ENCODE measurements around the gene NOTUM.

The NOTUM gene

DNA sequence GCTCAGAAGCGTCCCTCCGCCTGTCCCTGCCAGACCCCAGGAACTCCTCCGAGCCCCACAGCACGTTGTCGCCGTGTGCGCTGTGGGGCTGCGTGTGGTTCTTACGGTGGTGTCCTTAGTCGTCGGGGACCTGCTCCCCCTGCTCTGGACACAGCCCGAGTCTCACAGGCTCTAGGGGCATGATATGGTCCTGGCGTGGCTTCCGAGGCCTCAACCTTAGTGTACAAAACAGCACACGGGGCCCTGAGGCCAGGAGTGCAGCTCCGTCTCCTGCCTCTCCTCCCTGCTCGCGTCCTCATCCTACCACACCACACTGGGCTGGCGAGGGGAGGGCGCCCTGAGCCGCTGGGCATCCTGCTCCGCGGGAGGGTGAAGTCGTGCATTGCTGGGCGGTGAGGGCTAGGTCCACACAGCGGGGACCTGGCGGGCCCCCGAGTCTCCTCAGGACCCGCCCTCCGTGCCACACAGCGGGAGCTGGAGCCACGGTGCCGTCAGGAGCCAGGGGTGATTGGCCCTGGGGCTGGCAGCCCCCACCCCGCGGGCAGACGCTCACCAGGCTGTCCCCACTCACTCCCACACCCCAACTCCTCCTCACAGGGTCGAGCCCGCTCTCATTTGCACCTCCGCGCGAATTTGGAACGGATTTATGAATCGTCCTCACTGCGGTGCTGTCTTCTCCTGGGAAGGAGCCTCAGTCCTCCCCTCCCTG is 32.3 kb downstream of the NOTUM start:
- peaks cover 23% of the 10 kb centered on the region for H3K36me3 Mint-ChIP-seq (ENCODE audit: insufficient read depth)
- H3K27me3 Mint-ChIP-seq: peaks cover 2 to 45% of the 10 kb centered on the region in 2 donors
- ATAC-seq (replicated peaks): no peak
- H3K4me1 Mint-ChIP-seq (ENCODE audit: low read depth in 2 of 2): peaks cover 9% of the 10 kb centered on the region in 2 donors
- H3K4me3 Mint-ChIP-seq: peak overlapping the region; percentile 52 to 63
- peak overlapping the region in 1 of 2 donors; percentile 87 for H3K27ac Mint-ChIP-seq
- H3K9me3 Mint-ChIP-seq: no peaks in the 10 kb centered on the region
- no peak for DNase-seq

DNA sequence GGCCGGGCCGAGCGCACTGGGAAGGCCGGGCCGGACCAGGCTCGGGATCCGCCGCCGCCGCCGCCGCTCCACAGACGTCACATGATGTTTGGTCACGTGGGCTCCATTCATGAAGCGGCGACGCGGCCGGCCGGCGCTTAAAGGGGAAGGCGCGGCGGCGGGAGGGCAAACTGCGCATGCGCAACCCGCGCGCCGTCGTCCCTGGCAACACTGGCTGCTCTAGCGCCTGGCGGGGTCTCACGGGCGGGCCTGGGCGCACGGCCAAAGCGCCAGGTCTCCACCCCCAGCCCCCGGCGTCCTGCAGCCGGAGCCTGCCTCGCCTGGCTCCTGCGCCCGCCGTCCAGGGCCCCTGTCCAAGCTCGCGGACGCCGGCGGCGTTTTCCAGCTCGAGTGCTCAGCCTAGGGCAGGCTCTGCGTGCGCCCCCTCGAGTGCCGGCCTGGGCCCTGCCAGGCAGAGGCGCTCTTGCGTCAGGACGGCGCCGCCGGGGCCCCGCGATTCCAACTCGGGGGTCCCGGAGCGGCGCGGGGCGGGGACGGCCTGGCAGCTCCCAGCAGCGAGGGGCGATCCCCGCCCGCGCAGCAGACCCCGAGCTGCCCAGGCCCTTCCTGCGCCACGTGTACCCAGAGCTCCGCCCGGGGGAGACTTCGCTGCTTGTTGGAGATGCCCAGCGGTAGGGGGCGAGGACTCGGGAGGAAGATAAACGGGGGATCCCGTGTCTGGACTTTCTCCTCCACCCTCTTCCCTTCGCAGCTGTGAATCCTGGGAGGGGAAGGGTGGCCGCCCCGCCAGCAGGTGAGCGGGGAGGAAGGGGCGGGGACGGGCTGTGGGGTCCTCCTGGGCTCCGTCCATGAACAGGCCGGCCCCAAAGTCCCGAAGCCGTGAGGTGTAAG is 33.1 kb downstream of the NOTUM start, which contains the start of gene MAFG:
Gene MAFG, minus strand, starts transcription at position 83 of the 891 bp plus-strand sequence. CDS start 4,550 bp downstream, outside the sequence.
- Mint-ChIP-seq H3K36me3 (ENCODE audit: insufficient read depth) (peaks cover 23% of the 10 kb centered on the region), H3K9me3 (no peaks in the 10 kb centered on the region), H3K27ac (peak within 1 kb of the TSS; percentile 84 to 87), H3K27me3 (peaks cover 0 to 40% of the 10 kb centered on the region in 2 donors), H3K4me3 (peak within 1 kb of the TSS; percentile 77 to 80), H3K4me1 (ENCODE audit: low read depth in 2 of 2) (peaks cover 6 to 7% of the 10 kb centered on the region in 2 donors)
- DNase-seq: peak; percentile 84 to 86 (median 85)
- peak; percentile 78 for ATAC-seq (replicated peaks)

DNA sequence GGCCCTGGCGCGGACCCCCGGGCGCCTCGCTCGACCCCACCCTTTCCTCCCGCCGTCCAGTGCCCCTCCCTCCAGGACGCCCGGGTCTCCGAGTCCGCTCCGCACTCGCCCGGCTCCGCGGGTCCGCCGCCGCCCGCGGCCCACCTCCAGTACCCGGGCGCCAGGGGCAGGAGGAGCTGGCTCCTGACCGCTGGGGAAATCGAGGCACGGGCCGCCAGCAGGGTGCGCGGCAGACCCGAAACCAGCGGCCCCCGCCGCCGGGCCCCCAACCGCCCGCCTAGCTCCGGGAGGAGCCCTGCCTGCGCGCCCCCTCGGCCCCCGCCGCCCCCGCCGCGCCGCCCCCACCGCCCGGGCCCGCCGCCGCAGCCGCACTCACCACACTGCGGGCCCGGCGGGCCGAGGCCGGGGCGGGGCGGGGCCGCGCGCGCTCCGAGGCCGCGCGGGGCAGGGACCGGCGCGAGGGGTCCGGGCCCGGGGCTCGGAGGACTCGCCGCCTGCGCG is 33.8 kb downstream of the NOTUM start:
- Mint-ChIP-seq H3K9me3 (no peaks in the 10 kb centered on the region), H3K27ac (peak overlapping the region in 1 of 2 donors; percentile 72), H3K27me3 (peaks cover 0 to 36% of the 10 kb centered on the region in 2 donors), H3K4me1 (ENCODE audit: low read depth in 2 of 2) (peaks cover 6 to 7% of the 10 kb centered on the region in 2 donors), H3K4me3 (peak overlapping the region; percentile 77 to 80), H3K36me3 (ENCODE audit: insufficient read depth) (peaks cover 23% of the 10 kb centered on the region)
- ATAC-seq (replicated peaks) (peak; percentile 52), DNase-seq (no peak)

DNA sequence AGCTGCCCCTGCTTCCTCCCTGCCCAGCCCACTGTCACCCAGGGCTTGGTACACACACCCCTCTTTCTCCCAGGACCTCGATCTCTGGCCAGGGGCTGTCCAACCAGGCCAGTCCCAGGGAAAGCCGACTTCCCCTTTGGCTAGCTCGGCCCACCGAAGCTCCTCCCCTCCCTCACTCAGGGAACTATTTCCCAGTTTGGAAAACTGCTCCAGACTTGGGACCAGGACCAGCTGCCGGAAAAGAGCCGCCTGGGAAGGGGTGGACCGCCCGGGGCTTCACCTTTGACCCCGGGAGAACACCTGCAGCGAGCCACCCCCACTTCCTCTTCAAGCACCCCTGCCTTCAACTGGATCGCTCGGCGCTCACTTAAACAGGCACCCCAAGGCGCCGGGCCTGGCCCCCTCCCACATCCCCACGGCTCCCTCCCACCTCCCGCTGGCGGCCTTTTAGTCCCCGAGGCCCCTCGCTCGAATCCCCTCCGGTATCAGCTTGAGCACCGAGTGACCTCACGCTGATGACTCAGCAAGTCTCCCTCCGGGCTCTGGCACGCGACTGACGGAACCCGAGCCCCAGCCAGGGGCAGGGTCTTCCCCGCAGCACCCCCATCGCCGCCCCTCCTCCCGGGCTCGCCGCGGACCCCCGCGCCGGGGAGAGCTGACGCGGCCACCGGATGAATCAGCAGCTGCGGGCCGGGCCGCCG is 34.4 kb downstream of the NOTUM start:
- peaks cover 0 to 30% of the 10 kb centered on the region in 2 donors for H3K27me3 Mint-ChIP-seq
- H3K27ac Mint-ChIP-seq: peak overlapping the region; percentile 84 to 87
- ATAC-seq (replicated peaks): peak; percentile 11
- no peak for DNase-seq
- H3K36me3 Mint-ChIP-seq (ENCODE audit: insufficient read depth): peaks cover 23% of the 10 kb centered on the region
- H3K4me1 Mint-ChIP-seq (ENCODE audit: low read depth in 2 of 2): peaks cover 6 to 7% of the 10 kb centered on the region in 2 donors
- no peaks in the 10 kb centered on the region for H3K9me3 Mint-ChIP-seq
- peak overlapping the region; percentile 77 to 80 for H3K4me3 Mint-ChIP-seq

GRCh38 chr17:81925860-81926450 is 35.0 kb downstream of the NOTUM start:
- DNase-seq (no peak), ATAC-seq (replicated peaks) (no peak)
- peaks cover 6 to 7% of the 10 kb centered on the region in 2 donors for H3K4me1 Mint-ChIP-seq (ENCODE audit: low read depth in 2 of 2)
- peaks cover 0 to 24% of the 10 kb centered on the region in 2 donors for H3K27me3 Mint-ChIP-seq
- H3K9me3 Mint-ChIP-seq: no peaks in the 10 kb centered on the region
- peak overlapping the region; percentile 77 to 80 for H3K4me3 Mint-ChIP-seq
- H3K27ac Mint-ChIP-seq: peak overlapping the region; percentile 84 to 87
- H3K36me3 Mint-ChIP-seq (ENCODE audit: insufficient read depth): peaks cover 26% of the 10 kb centered on the region

DNA sequence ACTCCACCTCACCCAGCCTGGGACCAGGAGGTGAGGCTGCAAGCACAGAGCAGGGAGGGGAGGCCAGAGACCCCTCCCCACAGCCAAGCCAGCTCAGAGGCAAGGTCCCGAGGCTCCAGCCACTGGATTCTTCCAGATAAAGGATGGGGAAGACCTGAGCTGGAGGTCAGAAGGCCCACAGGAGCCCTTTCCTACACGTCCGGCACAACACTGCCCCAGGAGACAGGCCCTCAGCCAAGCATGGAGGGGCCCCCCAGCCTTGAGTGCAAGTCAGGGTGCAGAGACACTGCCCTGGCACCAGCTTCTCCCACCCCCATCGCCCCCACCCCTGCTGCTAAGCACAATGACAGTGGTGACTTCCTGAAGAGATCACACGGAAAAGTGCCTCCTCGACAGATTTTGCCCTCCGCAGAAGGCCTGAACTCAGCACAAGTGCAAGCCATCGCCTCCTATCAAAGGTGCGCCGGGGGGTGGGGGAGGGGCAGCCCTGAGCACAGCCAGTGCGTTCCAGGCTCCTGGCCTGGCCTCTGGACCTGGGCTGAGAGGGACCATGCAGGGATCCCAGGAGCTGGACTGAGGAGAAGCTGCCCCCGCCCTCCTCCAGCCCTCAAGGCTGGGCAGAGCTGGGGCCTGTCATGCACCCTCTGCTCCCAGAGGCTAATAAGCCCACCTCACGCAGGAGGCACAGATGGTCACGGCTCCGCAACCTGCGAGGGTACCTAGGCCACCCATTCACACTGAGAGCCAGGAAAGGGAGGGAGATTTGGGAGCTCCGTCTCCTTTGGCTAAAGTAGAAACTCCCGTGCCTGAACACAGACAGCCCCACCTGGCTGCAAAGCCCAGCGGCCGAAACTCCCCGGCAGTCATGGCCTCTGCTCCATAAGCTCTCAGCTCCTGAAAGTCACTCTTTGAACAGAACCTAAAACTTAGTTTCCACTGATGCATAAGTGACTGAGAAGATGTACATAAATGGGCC is 36.1 kb downstream of the NOTUM start:
- Mint-ChIP-seq H3K27ac (peak overlapping the region; percentile 84 to 87), H3K4me3 (peak overlapping the region in 1 of 2 donors; percentile 77), H3K27me3 (peaks cover 0 to 13% of the 10 kb centered on the region in 2 donors), H3K4me1 (ENCODE audit: low read depth in 2 of 2) (peaks cover 6 to 7% of the 10 kb centered on the region in 2 donors), H3K36me3 (ENCODE audit: insufficient read depth) (peaks cover 35% of the 10 kb centered on the region), H3K9me3 (no peaks in the 10 kb centered on the region)
- DNase-seq (no peak), ATAC-seq (replicated peaks) (no peak)

DNA sequence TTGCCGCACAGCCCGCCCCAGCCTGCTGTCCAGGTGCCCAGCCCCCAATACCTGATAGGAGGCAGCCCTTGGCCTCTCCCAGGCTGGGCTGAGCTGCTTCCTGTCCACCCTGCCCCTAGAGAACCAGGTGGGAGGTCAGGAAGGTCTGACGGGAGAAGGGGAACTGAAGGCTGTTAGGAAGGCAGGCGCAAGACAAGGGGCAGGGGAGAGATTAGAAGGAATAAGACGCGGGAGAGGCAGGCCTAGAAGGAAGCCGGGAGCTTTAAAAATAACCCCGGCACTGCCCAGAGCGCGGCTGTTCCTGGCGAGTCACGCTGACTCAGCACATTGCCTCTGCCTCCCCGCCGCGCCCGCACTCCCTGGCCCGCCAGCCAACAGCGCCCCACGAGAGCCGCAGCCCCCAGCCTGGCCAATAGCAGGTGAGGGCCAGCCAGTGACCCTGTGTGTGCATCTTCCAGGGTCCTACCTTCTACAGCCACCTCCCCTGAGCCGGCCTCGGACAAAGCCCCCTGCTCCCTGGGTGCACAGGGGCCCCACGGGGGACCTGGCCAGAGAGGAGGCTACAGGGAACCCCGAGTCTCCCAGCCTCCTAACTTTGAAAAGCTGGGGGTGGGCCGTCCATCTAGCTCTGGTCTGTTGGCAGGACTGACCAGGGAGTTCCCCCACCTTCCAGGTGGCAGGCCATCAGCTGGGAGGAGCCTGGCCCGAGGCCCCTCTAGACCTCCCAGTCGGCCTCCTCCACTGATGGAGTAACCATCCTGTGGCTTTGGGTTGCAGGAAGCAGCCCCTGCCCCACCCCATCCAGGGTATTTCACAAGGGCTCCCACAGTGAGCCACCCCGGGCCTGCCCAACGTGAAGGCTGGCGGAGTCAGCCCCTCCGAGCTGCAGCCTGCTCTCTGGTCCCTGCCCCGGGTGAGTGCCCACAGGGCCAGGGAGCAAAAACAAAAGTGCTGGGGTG is 37.4 kb downstream of the NOTUM start:
- H3K9me3 Mint-ChIP-seq: no peaks in the 10 kb centered on the region
- no peak overlapping the region for H3K27ac Mint-ChIP-seq
- DNase-seq (no peak), ATAC-seq (replicated peaks) (no peak)
- peaks cover 35% of the 10 kb centered on the region for H3K36me3 Mint-ChIP-seq (ENCODE audit: insufficient read depth)
- peaks cover 0 to under 1% of the 10 kb centered on the region in 2 donors for H3K27me3 Mint-ChIP-seq
- no peak overlapping the region for H3K4me3 Mint-ChIP-seq
- peaks cover 6 to 10% of the 10 kb centered on the region in 2 donors for H3K4me1 Mint-ChIP-seq (ENCODE audit: low read depth in 2 of 2)

DNA sequence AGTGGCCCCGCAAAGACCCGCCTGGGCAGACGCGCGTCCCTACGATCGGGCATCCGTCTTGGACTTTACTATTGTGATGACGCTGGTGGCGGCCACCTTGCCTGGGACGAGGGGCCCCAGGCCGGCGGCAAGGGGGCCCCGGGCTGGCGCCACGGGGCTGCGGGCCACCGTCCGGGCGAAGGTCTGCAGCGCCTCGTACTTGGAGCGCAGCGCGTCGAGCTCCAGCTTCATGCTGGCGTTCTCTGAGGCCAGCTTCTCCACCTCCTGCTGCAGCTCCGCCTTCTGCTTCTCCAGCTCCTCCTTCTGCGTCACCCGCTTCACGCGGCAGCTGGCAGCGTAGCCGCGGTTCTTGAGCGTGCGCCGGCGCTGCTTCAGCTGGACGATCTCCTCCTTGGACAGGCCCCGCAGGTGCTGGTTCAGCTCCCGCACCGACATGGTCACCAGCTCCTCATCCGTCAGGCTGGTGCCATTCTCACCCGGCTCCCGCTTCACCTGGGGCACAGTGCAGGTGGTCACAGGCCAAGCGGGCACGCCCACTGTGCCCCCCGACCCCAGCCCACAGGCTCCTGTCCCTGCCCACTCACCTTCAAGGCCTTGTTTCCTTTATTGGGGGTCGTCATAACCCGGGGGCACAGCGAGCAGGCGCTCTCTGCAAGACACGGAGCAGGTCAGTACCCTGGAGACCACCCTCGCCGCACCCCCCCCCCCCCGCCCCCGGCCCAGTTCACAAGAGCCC is 38.3 kb downstream of the NOTUM start:
- Mint-ChIP-seq H3K9me3 (no peaks in the 10 kb centered on the region), H3K36me3 (ENCODE audit: insufficient read depth) (peaks cover 35% of the 10 kb centered on the region), H3K4me1 (ENCODE audit: low read depth in 2 of 2) (peaks cover 11 to 14% of the 10 kb centered on the region in 2 donors), H3K27me3 (no peaks in the 10 kb centered on the region), H3K4me3 (no peak overlapping the region), H3K27ac (no peak overlapping the region)
- DNase-seq (no peak), ATAC-seq (replicated peaks) (no peak)

- no peaks in the 10 kb centered on the region for H3K27me3 Mint-ChIP-seq
- ATAC-seq (replicated peaks): no peak
- H3K27ac Mint-ChIP-seq: no peak overlapping the region
- DNase-seq: no peak
- no peaks in the 10 kb centered on the region for H3K9me3 Mint-ChIP-seq
- peaks cover 32% of the 10 kb centered on the region for H3K36me3 Mint-ChIP-seq (ENCODE audit: insufficient read depth)
- no peak overlapping the region for H3K4me3 Mint-ChIP-seq
- H3K4me1 Mint-ChIP-seq (ENCODE audit: low read depth in 2 of 2): peaks cover 15 to 18% of the 10 kb centered on the region in 2 donors
These were observed 38.9 kb downstream of the NOTUM start for GRCh38 chr17:81921996-81922565.

- DNase-seq: no peak
- no peak for ATAC-seq (replicated peaks)
- Mint-ChIP-seq H3K27ac (no peak overlapping the region), H3K4me3 (no peak overlapping the region), H3K4me1 (ENCODE audit: low read depth in 2 of 2) (peaks cover 17 to 21% of the 10 kb centered on the region in 2 donors), H3K27me3 (no peaks in the 10 kb centered on the region), H3K36me3 (ENCODE audit: insufficient read depth) (peaks cover 31% of the 10 kb centered on the region), H3K9me3 (no peaks in the 10 kb centered on the region)
These were observed 39.5 kb downstream of the NOTUM start for GRCh38 chr17:81921537-81921862.
